H1 (cell line): ENCODE results near the gene HSPBAP1.

Source experiments
- CTCF ChIP-seq, 3 experiments: IDR thresholded peaks; 1 replicate in 2 of 3; 2 replicates in 1 of 3; pipeline versions ENCODE4 v1.5.1 to v1.6.1; 2011; ENCODE audit warnings: low read length in 3 of 3, mild to moderate bottlenecking in 3 of 3, inconsistent platforms in 2 of 3, low read depth in 1 of 3, moderate library complexity in 1 of 3; ENCODE audit not compliant: insufficient read depth in 1 of 3; ENCODE audit errors: control extremely low read depth in 1 of 3
- TCF12 ChIP-seq: IDR thresholded peaks from 2 replicates; pipeline ENCODE4 v1.6.1; 2011; ENCODE audit warnings: low read depth, mild to moderate bottlenecking, low read length

GRCh38 chr3:122773944-122774509, 19.6 kb downstream of the HSPBAP1 start:
- no peak for TF ChIP-seq CTCF (IDR thresholded peaks at IDR 0.05; ENCODE audit: control extremely low read depth in 1 of 3, insufficient read depth in 1 of 3, low read depth in 1 of 3, low read length in 3 of 3)
- TF ChIP-seq TCF12, result no peak
